Fibroblast of lung (primary cell): Measurements from ENCODE around the gene HIP1R.

Experiments used
- CTCF ChIP-seq, 2 donors: IDR thresholded peaks in 1 of 2; conservative IDR thresholded peaks in 1 of 2; 1 replicate in 1 of 2; 2 replicates in 1 of 2; pipeline ENCODE4 v1.5.1; 2011 to 2012; ENCODE audit warnings: low read length in 2 of 2, control low read depth in 1 of 2, inconsistent platforms in 1 of 2, low read depth in 1 of 2, mild to moderate bottlenecking in 1 of 2
- EZH2 ChIP-seq: IDR thresholded peaks from 2 replicates; pipeline ENCODE4 v1.5.1; 2012; ENCODE audit warnings: low read length, control low read depth, mild to moderate bottlenecking; ENCODE audit errors: missing control alignments

- no peak for TF ChIP-seq CTCF (conservative IDR thresholded peaks at IDR 0.05 in 1 of 2, IDR thresholded peaks at IDR 0.05 in 1 of 2; ENCODE audit: low read depth in 1 of 2, low read length in 2 of 2)
- TF ChIP-seq EZH2: no peak
Observed at GRCh38 chr12:122888232-122888752, 53.0 kb downstream of the HIP1R start.
